Transverse colon (tissue), 4 donors: ENCODE results near the gene ITIH4.

Source experiments
- EP300 ChIP-seq: sonication (generic); formaldehyde crosslinking; IDR thresholded peaks from one replicate; pipeline ENCODE4 v1.6.1; 2017; ENCODE audit warnings: antibody characterized with exemption, low read depth
- POLR2A ChIP-seq: fragments of 450-650 bp; IDR thresholded peaks from one replicate; pipeline ENCODE4 v1.6.1; 2016; ENCODE audit warnings: antibody characterized with exemption, mild to moderate bottlenecking, moderate library complexity
- POLR2AphosphoS5 ChIP-seq, 3 donors: sonication (generic); formaldehyde crosslinking; IDR thresholded peaks; one replicate each; pipeline ENCODE4 v1.6.1; 2016; ENCODE audit warnings: antibody characterized with exemption in 3 of 3
- TF ChIP-seq, protein P1 (sequence below), 5 experiments: fragments of 200-600 bp in 3 of 5; fragments of 450-650 bp in 2 of 5; sonication (generic) in 3 of 5; IDR thresholded peaks; 1 replicate in 2 of 5; 2 replicates in 3 of 5; pipeline ENCODE4 v1.5.1; 2016 to 2017; ENCODE audit warnings: antibody characterized with exemption in 5 of 5, inconsistent platforms in 3 of 5, mild to moderate bottlenecking in 2 of 5, moderate library complexity in 1 of 5

DNA sequence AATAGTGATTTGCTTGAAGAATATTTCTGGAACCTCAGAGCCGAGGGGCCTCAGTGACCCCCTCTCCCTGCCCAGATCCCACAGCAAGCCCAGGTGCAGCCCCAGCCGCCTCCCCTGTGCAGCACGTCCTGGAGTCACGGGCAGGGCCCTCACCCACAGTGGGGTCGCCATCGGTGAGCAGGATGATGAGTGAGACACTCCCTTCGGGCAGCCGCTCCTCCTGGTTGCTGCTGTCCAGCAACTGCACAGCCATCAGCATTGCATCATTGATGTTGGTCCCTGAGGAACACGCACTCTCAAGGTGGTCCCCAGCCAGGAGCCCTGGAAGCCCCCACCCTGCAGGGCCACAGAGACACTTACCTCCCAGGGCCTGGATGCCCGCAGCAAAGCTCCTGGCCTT, 6.4 kb downstream of the ITIH4 start:
- TF ChIP-seq, protein P1, sequence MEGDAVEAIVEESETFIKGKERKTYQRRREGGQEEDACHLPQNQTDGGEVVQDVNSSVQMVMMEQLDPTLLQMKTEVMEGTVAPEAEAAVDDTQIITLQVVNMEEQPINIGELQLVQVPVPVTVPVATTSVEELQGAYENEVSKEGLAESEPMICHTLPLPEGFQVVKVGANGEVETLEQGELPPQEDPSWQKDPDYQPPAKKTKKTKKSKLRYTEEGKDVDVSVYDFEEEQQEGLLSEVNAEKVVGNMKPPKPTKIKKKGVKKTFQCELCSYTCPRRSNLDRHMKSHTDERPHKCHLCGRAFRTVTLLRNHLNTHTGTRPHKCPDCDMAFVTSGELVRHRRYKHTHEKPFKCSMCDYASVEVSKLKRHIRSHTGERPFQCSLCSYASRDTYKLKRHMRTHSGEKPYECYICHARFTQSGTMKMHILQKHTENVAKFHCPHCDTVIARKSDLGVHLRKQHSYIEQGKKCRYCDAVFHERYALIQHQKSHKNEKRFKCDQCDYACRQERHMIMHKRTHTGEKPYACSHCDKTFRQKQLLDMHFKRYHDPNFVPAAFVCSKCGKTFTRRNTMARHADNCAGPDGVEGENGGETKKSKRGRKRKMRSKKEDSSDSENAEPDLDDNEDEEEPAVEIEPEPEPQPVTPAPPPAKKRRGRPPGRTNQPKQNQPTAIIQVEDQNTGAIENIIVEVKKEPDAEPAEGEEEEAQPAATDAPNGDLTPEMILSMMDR (IDR thresholded peaks at IDR 0.05): no peak
- TF ChIP-seq POLR2A: no peak
- TF ChIP-seq EP300: no peak
- no peak for TF ChIP-seq POLR2AphosphoS5 (IDR thresholded peaks at IDR 0.05)
